Fibroblast of skin of right biceps (primary cell): Measurements from ENCODE around the gene ODAD2.
A peak's percentile ranks its signal among the peaks of the same experiment; 100 is the strongest.
"Not testable (repeated sequence)": the region's sequence is repeated elsewhere in the genome, so short reads cannot be mapped to it uniquely, and the experiment has no call there.

Source experiments
- DNase-seq: peaks from one replicate; pipeline ENCODE4 v3.0.0-alpha.2; 2013

The ODAD2 gene, protein sequence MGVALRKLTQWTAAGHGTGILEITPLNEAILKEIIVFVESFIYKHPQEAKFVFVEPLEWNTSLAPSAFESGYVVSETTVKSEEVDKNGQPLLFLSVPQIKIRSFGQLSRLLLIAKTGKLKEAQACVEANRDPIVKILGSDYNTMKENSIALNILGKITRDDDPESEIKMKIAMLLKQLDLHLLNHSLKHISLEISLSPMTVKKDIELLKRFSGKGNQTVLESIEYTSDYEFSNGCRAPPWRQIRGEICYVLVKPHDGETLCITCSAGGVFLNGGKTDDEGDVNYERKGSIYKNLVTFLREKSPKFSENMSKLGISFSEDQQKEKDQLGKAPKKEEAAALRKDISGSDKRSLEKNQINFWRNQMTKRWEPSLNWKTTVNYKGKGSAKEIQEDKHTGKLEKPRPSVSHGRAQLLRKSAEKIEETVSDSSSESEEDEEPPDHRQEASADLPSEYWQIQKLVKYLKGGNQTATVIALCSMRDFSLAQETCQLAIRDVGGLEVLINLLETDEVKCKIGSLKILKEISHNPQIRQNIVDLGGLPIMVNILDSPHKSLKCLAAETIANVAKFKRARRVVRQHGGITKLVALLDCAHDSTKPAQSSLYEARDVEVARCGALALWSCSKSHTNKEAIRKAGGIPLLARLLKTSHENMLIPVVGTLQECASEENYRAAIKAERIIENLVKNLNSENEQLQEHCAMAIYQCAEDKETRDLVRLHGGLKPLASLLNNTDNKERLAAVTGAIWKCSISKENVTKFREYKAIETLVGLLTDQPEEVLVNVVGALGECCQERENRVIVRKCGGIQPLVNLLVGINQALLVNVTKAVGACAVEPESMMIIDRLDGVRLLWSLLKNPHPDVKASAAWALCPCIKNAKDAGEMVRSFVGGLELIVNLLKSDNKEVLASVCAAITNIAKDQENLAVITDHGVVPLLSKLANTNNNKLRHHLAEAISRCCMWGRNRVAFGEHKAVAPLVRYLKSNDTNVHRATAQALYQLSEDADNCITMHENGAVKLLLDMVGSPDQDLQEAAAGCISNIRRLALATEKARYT

DNA sequence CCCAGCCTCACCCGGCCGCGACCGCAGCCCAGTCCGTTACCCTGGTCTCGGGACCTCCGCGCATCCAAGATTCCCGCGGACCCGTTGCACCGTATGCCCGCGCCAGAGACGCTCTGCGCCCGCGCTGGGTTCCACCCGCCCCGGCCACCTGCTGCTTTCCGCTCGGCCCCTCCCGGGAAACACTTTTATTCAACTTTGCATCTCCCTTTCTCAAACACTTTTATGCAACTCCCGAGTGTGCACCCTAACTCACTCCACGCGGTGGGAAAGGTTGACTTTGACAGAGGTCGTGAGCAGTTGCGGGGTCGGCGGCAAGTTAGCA is at the start of gene ODAD2:
TSS of gene ODAD2 (minus strand) at position 126 of the 322 bp plus-strand sequence. CDS start 3,937 bp downstream, outside the sequence.
- DNase-seq: no peak

DNA sequence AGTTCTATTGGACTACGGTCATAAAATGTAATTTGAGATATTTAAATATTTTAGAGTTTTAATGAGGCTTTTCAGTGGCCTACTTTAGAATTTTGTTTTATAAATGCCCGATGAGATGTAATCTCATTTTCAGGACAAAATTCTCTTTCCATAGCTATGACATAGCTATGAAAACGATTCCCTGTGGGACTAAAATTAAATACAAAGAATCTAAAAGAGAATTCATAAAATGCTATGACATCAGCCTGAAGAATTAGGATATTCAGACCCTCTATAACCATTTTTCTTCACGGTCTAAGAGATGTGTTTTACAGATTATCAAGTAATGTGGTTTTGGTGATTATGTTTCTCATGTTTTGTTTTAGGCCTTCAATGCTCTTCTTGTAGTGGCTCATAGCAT is 48.2 kb upstream of the ODAD2 start:
- DNase-seq: peak; percentile 31

DNA sequence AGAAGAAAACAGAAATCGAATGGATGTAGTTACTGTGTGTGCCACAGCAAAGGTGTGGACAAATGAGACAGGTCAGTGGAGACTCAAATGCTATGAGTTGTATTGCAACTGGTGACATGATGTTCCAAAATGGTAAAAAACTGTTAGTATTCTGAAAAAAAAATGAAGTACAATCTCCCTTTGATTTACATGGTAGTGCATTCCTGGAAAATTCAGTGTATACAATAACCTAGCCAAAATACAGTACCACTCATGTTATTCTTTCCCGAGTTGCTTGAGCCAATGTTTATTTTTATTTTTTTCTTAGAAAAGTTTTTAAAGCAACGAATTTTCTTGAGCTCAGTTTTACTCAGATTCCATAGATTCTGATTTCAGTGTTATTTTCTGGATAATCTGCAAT is 47.7 kb upstream of the ODAD2 start:
- DNase-seq: no peak

DNA sequence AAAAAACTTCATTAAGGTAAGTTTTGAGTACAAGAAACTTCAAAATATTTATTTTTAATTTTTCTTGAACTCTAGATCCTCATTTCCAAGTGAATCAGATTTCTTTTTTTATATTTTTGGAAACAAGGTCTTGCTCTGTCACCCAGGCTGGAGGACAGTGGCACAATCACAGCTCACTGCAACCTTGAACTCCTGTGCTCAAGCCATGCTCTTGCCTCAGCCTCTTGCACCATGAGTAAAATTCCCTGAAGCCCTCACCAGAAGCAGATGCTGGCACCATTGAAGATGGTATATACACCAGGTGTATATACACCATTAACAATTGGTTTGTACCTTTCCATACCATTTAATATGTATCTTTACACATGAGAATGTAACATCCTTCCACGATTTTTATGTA is 45.1 kb upstream of the ODAD2 start:
- DNase-seq: no peak

DNA sequence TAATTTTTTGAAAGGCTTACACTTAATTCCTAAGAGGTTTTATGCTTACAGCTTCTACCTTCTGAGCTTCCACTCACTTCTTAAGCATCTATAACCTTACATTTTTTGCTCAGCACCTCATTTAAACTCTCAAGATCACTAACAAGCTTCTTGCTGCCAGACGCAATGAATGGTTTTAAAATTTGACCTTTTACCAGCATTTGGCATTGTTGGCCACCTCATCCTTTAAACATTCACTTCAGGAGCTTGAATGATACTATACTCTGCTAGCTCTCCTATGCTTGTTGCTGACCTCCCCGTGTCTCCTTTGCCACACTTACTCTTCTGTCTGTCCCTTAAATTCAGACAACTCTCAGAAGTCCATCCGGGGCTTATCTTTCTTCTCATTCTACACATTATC is 37.7 kb upstream of the ODAD2 start:
- peak; percentile 40 for DNase-seq

DNA sequence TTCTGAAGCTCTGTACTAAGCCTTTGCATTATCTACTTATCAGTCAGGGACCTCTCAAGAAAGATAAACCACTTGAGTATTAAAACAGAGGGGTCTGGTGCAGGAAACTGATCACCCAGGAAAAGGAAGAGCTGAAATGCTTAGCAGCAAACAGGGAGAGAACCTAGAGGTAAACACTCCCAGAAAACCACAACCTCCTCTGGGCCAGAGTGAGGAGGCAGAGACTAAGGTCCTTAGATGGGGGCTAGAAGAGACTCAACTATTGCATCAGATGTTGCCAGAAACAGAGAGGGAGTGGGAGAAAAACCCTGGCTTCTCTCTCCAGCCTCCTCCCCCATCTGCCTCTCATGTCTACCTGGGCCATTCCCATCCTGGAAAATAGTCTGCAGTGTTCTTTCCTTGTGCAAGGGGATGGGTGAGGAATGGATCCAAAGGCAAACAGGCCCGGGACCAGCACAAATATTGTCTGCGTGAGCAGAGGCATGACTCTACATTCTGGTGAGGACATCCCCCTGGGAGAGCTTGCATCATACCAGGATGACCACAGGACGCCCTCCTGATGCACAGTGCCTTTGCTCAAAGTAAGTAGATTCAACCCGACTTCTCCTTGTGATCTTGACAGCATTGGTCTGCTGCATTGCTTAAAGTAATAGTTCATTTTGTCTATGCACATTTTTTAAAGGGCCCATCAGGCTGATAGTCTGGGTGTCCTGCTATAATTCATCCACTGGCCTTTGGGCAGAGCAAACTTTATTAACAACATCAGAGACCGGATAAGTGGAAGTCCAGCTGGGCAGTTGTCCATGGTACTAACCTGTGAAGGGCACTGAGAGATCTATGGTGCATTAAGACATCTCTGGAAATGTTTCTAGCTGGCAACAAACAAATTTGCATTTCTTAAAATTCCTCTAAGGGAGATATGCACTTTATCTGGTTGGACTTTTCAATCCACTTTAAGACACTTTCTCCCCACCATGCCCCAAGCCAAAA is 22.4 kb upstream of the ODAD2 start:
- peak; percentile 7 for DNase-seq

DNA sequence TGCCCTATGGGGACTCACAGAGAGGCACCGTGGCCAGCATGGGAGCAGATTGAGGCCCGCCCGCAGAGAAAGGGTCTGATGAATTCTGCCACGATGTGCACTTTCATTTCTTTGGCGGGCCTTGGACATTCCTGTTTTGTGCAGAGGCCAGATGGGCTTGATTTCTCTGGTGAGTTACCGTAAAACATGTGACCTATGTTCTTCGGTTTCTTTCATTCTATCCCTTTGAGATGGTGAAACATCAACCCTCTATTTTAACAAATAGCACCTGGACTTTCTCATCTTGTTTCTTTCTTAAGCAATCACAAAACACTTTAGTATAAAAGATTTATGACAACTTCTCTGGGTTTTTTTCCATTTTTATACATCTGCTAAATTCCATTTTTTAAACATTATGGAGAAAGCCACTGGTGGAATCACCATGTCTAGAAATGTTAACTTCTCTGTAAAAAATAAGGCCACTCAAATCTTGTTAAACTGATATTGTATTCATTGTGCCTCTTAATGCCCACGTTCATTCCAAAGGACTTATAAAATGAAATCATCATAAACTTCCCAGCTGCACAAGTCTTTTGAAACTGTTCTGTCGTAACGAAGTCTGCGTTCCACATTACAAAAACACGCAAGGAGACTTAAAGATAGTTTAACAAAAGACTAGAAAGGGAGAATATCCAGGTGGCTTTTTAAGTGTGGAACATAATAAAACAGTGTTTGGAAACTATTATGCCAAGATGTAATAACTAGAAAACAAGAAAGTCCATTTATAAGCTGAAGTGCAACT is 21.4 kb upstream of the ODAD2 start:
- no peak for DNase-seq

DNA sequence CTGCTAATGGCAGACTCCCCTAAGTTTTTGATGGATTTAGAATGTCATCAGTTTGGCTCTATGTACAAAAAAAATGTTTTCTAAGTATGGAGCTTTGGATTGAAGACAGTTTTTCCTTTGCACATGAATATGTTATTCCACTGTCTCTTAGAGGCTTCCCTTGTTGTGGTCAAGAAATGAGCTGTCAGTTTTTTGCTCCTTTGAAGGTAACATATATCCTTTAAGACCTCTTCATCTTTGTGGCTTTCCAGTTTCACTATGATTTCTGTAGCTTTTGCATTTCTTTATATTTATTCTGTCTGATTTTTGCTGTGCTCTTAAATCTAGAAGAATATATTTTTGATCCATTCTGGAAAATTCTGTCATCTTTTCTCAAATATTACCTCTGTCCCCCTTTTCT is 15.8 kb upstream of the ODAD2 start:
- no peak for DNase-seq

DNA sequence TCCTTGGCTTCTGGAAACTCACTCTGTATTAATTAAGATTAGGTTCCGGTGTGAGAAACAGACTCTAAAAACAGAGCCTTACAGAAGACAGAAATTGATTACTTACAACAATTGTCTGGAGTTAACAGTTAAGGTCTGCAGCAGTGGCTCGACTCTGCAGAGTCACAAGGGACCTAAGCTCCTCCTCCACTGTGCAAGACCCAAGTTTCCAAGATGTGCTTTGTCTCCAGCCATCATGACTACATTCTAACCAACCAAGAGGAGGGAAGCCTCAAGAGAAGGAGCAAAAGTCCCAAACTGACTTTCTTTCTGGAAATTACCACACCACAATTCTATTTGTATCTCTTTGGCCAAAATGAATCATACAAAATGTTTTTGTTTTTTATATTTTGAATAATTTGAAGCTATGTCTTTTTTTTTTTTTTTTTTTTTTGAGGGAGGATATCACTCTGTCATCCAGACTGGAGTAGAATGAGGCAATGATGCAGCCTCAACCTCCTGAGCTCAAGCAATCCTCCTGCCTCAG is 14.2 kb upstream of the ODAD2 start:
- DNase-seq: no peak

DNA sequence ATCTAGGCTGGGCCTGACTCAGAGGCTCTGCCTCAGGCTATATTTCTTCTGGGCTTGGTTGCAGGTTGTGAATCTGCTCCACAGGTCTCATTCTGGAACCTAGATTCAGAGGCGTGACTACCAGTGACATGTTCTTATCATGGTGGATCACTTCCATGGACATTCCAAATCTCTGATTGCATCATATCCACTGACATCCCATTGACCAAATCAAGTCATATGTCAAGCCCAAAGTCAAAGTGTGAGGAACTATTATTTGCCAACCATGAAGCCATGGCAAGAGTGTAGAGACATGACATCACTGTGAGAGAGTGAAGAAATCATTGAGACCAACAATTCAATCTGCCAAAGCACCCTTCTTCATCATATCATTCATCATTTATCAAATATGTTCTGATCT is 11.9 kb upstream of the ODAD2 start:
- no peak for DNase-seq

DNA sequence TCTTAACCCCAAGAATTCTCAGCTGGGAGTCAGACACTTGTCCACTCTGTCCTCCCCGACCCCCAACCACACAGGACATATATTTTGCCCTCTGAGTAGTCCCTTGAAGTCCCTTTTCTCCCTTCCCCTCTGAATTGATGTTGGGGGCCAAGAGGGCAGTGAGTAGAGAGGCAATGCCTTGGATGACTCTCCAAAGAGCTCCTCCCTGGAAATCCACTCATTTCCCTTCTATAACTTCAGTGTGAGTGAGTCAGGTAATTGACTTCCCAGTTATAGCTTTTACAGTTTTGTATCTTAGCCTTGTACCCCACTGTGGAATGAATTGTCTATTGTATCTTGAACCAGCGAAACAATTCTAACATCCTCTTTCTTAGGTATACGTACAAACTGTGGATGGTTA is 9.2 kb upstream of the ODAD2 start:
- no peak for DNase-seq

DNA sequence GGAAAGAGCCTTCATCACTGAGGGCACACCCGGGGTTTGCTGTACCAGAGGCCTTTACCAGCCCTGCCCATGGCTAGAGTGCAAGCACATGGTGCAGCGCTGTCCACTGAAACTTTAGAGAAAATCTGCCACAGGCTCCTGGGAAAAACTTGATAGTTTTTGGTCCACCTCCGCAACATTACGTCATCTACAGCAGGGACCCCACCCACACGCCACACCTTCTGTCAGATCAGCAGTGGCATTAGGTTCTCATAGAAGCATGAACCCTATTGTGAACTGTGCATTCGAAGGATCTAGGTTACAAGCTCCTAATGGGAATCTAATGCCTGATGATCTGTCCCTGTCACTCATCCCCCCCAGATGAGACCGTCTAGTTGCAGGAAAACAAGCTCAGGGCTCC is 2.5 kb upstream of the ODAD2 start:
- no peak for DNase-seq

DNA sequence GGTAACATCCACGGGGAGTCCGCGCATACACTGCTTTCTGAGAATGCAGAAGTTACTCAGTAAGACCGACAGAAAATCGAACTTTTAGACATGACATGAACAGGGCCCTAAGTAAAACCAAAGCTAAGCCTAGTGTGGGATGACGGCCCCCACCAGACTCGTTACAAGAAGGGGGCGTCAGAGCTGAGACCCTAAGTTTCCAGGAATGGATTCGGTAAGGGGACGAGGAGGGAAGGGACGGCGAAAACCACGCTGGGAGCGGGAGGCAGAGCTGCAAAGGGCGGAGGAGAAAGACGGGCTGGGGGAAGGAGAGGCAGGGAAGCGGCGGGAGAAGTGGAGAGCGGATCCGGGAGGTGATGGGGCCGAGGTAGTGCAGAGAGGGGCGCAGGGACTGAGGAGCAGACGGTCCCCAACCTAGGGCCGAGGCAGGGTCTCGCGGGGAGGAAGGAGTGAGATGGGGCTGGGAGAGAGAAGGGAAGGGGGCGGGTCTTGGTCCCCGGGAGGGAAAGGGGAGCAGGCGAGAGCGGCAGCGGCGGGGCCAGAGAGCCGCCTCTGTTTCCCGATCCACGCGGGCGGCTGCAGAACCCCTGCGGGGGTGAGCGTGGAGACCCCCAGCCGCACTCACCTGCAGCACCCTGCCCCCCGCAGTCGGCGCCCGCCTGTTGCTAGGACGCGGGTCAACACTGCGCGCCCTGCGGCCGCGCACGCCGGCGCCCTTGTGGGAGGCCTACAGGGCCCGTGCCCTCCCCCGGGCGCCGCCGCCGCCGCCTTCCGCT is 513 bp downstream of the ODAD2 start:
- DNase-seq: peak; percentile 30

DNA sequence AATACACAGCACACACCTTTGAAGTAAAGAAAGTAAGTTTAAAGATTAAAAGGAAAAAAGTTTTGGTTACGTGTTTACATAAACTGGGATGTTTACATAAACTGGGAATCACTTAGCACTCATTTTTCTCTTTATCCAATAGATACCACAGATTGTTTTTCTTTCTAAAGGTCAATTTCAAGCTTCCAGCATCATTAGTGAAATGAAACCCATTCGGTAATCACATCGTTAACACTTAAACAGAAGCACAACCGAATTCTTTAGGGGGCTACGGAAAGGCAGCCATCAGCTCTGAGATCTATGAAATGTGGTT is 1.1 kb downstream of the ODAD2 start:
- no peak for DNase-seq

DNA sequence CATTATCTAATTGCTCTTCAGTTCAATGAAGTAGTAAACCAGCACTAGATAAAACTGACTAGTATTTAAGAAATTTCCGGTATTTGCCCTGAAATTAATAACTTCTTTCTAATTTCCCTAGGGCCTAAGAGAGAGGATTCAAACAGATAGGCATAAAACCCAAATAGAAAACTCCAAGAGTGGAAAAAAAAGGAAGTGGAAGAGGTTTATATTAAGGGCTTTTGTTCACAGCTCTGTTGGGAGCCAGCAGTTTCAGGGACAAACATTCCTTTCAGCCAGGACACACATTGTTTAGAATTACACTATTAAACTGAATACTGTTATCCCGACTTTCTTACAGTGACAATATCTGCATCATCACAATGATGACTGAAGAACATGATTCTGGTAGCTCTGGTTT is 3.6 kb downstream of the ODAD2 start:
- DNase-seq: peak; percentile 29

DNA sequence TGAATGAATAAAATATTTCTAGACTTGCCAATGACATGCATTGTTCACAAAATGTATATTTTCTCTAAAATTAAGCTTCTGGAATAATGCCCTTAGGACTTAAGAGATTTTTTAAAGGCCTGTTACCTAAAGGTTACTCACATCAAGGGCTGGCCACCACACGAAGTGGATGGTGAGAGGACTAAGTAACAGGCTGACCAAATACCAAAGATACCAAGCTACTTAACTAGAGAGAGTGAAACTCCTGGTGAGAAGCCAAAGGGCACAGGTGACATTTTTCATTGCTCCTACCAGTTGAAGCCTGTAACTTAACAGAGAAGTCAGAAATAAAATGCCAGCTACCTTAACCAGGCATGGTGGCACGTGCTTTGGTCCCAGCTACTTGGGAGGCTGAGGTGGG is 9.5 kb downstream of the ODAD2 start:
- not testable (repeated sequence) for DNase-seq

DNA sequence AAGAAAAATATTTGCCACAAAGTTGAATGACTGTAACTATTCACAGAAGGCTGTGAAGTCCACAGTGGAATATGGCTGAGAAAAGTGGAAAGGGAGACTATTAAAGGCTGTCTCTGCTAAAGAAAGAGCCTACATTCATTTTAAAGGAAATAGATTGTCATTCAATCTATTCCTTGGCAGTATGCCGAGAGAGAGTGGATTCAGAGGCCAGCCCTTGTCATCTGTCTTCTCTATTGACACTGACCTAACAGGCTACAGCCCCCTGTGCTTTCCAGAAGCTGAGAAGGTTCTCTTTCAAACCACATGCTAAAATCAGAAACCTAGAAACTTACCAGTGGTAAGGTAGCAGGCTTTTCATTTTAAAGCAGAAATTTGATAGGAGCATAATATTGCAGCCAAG is 12.1 kb downstream of the ODAD2 start:
- DNase-seq: no peak

DNA sequence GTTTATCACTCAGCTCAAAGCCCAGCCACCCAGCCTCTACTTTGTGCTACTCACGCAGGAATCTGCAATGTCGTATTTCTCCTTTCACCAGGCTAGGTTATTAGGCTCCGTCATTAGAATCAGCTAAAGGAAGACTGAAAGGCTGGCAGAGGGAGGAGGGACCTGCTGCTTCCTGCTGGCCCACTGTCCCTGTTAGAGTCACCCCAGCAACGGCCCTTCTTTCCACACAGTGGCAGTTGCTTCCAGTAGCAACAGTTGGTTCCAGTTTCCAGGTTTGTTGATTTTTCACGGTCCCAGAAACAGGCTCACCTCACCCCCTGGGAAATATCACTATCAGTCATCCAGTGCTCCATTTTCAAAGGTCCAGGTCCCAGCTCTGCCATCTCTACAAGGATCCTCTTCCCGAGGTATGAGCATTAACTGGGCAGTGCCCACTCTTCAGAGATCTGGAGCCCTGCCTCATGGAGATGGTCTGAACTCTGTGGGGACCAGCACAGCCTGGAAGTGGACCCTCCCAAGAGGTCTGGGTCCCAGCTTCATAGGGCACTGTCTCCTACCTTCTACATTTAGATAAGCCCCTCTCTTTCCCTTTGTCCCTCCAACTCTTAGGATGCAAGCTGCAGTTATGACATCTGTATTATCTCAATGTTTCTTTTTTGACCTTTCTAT is 15.9 kb downstream of the ODAD2 start:
- no peak for DNase-seq

DNA sequence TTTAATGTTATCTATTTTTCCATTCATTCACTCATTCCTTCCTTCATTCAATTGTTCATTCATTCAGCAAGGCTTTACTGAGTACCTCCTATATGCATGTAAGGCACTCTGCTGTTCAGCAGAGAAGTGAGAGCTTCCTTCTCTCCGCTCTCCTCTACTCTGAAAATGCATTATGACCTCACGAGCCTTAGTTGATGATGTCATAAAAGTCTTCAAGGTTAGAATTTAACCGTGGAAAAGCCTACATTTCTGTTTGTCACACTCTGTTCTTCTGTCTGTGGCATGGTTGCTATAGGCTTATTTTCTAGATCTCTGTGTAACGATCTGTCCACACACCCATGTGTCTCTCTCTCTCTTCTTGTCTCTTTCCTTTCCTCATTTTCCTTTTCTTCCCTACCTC is 17.1 kb downstream of the ODAD2 start:
- DNase-seq: no peak

DNA sequence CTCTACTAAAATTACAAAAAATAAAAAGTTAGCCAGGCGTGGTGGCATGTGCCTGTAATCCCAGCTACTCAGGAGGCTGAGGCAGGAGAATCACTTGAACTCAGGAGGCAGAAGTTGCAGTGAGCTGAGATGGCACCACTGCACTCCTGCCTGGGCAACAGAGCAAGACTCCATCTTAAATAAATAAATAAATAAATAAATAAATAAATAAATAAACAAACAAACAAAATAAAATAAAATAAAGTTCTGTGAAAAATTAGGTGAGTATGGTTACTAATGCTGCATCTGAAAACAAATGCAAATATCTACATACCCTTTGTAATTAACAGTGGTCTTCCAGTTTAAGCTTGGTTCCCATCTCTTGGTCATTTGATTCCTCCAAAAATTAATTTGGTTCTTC is 28.1 kb downstream of the ODAD2 start:
- DNase-seq: not testable (repeated sequence)
